GM18502 (cell line): ENCODE measurements around the gene TBC1D14.

ENCODE experiments used
- ATAC-seq: cut with Tn5 transposase; IDR thresholded peaks from one replicate; pipeline ENCODE4 v1.9.1; 2021; ENCODE audit warnings: mild to moderate bottlenecking; ENCODE audit not compliant: unreplicated experiment, poor library complexity

TBC1D14 gene

GRCh38 chr4:6944301-6945051 lies 34.9 kb downstream of the TBC1D14 start:
- no peak for ATAC-seq

- no peak for ATAC-seq
These were observed 35.4 kb downstream of the TBC1D14 start for GRCh38 chr4:6945052-6945409.

GRCh38 chr4:6946497-6946896 lies 36.9 kb downstream of the TBC1D14 start:
- no peak for ATAC-seq

GRCh38 chr4:6948134-6948460 lies 38.5 kb downstream of the TBC1D14 start:
- no peak for ATAC-seq

GRCh38 chr4:6951880-6952381 lies 42.3 kb downstream of the TBC1D14 start:
- ATAC-seq, result no peak

DNA sequence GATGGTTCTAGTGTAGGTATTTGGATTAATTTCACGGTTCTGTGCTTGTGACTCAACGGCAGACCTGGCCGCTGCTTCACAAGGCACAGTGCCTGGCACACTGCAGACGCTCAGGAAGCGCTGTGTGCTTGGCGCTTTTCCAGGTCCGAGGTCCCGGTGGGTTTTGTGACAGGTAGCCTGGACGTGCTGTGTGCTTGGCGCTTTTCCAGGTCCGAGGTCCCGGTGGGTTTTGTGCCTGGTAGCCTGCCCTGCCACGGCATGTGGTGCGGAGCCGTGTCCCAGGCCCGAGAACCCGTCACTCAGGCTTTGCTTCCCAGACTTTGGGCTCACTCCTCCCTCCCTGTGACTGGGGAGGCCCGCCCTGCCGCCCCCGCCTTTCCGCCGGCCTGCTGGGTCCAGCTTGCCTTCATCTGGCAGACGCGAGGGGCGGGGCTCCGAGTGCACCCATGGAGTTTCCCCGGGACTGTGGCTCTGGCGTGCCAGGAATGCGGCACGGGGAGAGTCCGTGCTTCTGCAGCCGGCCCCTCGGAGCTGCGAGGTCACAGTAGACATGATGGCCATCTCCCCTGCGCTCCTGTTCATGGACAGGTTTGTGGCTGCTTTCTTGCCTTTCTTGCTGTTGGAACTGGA lies 44.2 kb downstream of the TBC1D14 start:
- no peak for ATAC-seq

DNA sequence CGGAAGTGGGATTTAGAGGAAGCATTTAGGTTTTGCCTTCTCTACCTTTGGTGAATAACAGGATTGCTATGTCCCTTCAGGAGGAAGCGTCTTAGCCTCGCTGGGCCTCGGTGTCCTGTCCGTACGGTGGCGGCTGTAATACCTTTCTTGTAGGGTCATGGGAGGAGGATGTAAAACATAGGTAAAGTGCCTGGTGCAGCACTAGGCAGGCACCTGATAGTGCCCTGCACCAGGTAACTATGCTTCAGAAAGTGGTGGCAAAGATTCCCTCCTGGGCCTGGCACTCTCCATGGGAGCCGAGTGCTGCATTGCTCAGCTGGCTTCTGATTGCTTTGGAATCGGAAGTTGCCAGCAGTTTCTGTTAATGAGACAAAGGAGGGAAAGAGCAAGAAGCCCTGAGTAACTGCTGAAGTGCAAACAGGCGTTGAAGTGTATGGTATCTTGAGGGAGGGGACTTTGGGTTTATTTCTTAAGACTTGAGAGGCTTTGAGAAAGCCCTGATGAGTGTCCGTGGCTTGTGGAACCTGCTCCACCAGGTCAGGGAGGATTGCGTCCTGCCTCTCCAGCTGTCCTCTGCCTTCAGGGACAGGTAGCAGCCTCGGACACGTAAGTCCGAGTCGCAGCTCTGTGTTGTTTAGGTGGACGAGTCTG lies 45.8 kb downstream of the TBC1D14 start:
- ATAC-seq, result no peak

- no peak for ATAC-seq
These were observed 46.4 kb downstream of the TBC1D14 start for GRCh38 chr4:6956087-6956433.

- ATAC-seq, result no peak
These were observed 47.0 kb downstream of the TBC1D14 start for GRCh38 chr4:6956434-6957147.

GRCh38 chr4:6957148-6957520 lies 47.5 kb downstream of the TBC1D14 start:
- ATAC-seq, result no peak

GRCh38 chr4:6957994-6958393 lies 48.4 kb downstream of the TBC1D14 start:
- no peak for ATAC-seq

DNA sequence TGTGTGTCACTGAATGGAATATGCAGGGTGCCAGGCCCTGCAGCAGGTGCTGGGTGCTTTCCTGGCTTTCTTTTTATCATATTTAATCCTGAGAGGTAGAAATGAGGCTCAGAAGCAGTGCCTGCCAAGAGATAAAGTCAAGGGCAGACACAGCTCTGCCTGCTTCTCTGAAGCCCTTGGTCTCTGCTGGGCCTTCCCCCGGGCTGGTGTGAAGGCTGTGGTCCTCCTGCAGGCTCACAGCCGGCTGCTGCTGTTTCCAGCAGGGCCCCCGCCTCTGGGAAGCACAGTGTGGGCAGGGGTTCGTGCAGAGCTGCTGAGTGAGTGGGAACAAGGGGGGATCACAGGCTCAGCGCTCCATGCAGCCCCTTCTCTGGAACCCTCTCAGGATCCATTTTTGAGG lies 49.6 kb downstream of the TBC1D14 start:
- no peak for ATAC-seq

GRCh38 chr4:6960154-6960553 lies 50.5 kb downstream of the TBC1D14 start:
- no peak for ATAC-seq

GRCh38 chr4:6960628-6961412 lies 51.2 kb downstream of the TBC1D14 start:
- ATAC-seq, result no peak

DNA sequence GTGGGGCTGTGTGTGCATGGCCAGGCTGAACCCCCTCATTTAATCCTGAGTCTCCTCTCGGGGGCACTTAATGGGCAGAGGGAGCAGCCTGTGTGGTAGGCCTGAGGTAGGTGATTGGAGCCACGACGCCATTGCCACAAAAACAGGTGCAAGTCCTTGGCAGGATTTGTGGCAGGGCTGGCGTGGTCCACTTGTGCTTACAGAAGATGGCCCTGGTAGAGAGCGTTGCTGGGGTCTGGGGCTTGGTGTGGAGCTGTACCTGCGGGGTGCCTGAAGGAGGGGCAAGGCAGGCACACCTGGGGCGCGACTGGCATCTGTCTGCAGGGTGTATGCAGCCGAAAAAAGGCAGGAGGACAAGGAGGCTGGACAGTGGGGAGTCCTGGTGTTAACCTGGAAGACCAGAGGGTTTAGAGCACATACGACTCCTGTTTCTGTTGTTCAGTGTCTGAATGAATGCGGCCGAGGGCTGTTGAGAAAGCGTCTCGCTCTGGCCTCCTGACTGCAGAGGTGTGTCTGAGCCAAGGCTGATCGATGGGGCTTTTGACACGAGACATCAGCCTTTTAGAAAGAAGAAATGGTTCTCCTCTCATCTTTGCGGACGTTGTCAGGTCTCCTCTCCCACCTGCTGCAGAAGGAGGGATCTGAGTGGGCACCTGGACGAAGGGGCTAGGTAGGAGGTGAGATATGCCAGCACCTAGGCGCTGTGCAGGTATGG lies 52.0 kb downstream of the TBC1D14 start:
- ATAC-seq, result no peak

DNA sequence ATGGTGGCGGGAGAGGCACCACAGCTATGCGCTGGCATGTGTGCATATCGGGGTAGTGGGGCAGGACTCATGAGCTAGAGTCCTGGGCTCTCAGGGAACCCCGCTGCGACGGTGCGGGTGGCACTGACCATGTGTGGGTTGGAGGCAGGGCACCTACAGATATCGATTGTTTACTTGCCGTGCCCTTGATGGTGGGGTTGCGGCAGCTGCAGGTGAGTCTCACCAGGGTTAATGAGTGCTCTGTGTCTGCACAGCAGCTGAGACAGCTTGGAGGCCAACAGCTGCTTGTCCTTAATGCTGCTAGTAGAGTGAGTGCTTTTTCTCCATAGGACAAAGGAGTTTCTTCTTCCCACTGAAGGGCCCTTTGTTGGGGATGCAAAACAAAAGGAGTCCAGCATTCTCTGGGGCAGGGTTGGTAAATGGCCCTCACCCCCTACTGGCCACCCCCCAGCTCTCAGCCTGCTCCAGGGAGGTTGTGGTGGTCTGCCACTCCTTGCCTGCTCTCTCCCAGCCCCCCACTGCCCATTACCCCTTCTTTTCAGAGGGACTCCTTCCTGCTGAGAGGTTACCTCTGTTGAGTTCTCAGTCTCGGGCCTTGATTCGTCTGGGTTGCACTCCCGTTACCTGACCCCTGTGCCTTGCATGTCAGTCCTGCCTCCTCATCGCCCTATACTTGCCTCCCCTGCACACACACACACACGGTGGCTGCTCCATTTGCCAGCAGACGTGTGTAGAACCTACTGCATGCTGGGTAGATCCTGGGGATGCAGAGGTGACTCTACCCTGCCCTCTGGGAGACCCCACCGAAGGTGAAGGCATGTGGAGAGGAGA lies 52.8 kb downstream of the TBC1D14 start:
- no peak for ATAC-seq

GRCh38 chr4:6963139-6963611 lies 53.5 kb downstream of the TBC1D14 start:
- no peak for ATAC-seq

DNA sequence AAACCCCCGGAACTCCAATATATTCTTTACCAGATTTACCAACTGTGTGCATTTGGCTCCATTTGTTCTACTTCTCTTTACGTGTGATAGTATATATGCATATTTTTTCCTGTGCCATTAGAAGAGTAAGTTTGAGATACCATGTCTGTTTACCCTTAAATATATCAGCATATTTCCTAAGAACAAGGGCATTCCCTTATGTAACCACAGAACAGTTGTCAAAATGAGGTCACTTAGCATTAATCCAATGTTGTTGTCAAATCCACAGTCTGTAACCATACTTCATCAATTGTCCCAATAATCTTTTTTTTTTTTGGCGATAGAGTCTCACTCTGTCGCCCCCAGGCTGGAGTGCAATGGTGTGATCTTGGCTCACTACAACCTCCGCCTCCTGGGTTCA lies 55.2 kb downstream of the TBC1D14 start:
- no peak for ATAC-seq

DNA sequence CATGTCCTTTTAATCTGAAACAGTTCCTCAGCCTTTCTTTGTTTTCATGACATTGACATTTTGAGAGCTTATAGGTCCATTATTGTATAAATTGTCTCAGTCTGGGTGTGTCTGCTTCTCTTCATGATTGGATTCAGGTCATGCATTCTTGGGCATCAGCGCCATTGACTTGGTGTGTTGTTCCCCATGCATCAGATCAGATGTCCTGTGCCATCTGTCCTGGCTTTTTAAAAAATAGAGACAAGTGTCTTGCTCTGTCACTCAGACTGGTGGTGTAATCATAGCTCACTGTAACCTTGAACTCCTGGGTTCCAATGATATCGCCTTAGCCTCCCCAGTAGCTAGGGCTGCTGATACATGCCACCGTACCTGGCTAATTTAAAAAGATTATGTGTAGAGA lies 55.7 kb downstream of the TBC1D14 start:
- no peak for ATAC-seq
